MM.1S (cell line): ENCODE measurements around the gene NUP188.
"Not testable (repeated sequence)": the region's sequence is repeated elsewhere in the genome, so short reads cannot be mapped to it uniquely, and the experiment has no call there.

ENCODE experiments used
- DNase-seq: peaks from one replicate; pipeline ENCODE4 v3.0.0-alpha.2; 2015
- H2AFZ ChIP-seq: fragments of 300-600 bp; sonication (generic); 2 replicates; pipeline ENCODE4 v1.6.0; 2016; ENCODE audit warnings: antibody characterized with exemption, low read length
- H3F3A ChIP-seq: fragments of 300-600 bp; sonication (generic); 2 replicates; pipeline ENCODE4 v1.6.1; 2016; ENCODE audit warnings: mild to moderate bottlenecking, antibody characterized with exemption, low read length, moderate library complexity, mixed read lengths; ENCODE audit not compliant: insufficient read depth
- H3K27ac ChIP-seq: fragments of 300-600 bp; sonication (generic); 2 replicates; pipeline ENCODE4 v1.5.1; 2016; ENCODE audit warnings: mild to moderate bottlenecking, low read length
- H3K27me3 ChIP-seq: fragments of 300-600 bp; sonication (generic); replicated peaks from 2 replicates; pipeline ENCODE4 v1.6.0; 2016; ENCODE audit warnings: low read length; ENCODE audit not compliant: insufficient read depth
- H3K36me3 ChIP-seq: fragments of 300-600 bp; sonication (generic); replicated peaks from 2 replicates; pipeline ENCODE4 v1.6.1; 2016; ENCODE audit warnings: mild to moderate bottlenecking, low read length, mixed read lengths; ENCODE audit not compliant: insufficient read depth
- H3K4me1 ChIP-seq: fragments of 300-600 bp; sonication (generic); 2 replicates; pipeline ENCODE4 v1.6.1; 2016; ENCODE audit warnings: low read length, mixed read lengths
- H3K4me2 ChIP-seq: fragments of 300-600 bp; sonication (generic); 2 replicates; pipeline ENCODE4 v1.6.0; 2016; ENCODE audit warnings: low read depth, low read length
- H3K4me3 ChIP-seq: fragments of 300-600 bp; sonication (generic); 2 replicates; pipeline ENCODE4 v1.5.1; 2016; ENCODE audit warnings: low read length, mixed read lengths
- H3K79me2 ChIP-seq: fragments of 300-600 bp; sonication (generic); 2 replicates; pipeline ENCODE4 v1.6.1; 2016; ENCODE audit warnings: mixed run types, low read length, mixed read lengths
- H3K9ac ChIP-seq: fragments of 300-600 bp; sonication (generic); 2 replicates; pipeline ENCODE4 v1.6.1; 2016; ENCODE audit warnings: low read length, mixed read lengths
- H3K9me2 ChIP-seq: fragments of 300-600 bp; sonication (generic); replicated peaks from 2 replicates; pipeline ENCODE4 v1.6.1; 2016; ENCODE audit warnings: mild to moderate bottlenecking, low read length, mixed read lengths; ENCODE audit not compliant: insufficient read depth
- H3K9me3 ChIP-seq: fragments of 300-600 bp; sonication (generic); replicated peaks from 2 replicates; pipeline ENCODE4 v1.6.1; 2016; ENCODE audit warnings: mild to moderate bottlenecking, low read length, mixed read lengths; ENCODE audit not compliant: insufficient read depth
- H4K20me1 ChIP-seq: fragments of 300-600 bp; sonication (generic); 2 replicates; pipeline ENCODE4 v1.6.1; 2016; ENCODE audit warnings: mild to moderate bottlenecking, low read length, moderate library complexity, mixed read lengths; ENCODE audit not compliant: insufficient read depth
- EZH2 ChIP-seq: fragments of 300-600 bp; sonication (generic); optimal IDR thresholded peaks from 2 replicates; pipeline ENCODE3; 2017; ENCODE audit warnings: low read depth, mild to moderate bottlenecking, antibody characterized with exemption, low read length, mixed read lengths
- EZH2phosphoT487 ChIP-seq: fragments of 300-600 bp; sonication (generic); IDR thresholded peaks from 2 replicates; pipeline ENCODE4 v1.6.1; 2018; ENCODE audit warnings: antibody characterized with exemption, low read length
- TF ChIP-seq, protein P1 (sequence below): fragments of 300-600 bp; sonication (generic); IDR thresholded peaks from 2 replicates; pipeline ENCODE4 v1.5.1; 2016; ENCODE audit warnings: antibody characterized with exemption, low read length, mixed read lengths

The NUP188 gene

DNA sequence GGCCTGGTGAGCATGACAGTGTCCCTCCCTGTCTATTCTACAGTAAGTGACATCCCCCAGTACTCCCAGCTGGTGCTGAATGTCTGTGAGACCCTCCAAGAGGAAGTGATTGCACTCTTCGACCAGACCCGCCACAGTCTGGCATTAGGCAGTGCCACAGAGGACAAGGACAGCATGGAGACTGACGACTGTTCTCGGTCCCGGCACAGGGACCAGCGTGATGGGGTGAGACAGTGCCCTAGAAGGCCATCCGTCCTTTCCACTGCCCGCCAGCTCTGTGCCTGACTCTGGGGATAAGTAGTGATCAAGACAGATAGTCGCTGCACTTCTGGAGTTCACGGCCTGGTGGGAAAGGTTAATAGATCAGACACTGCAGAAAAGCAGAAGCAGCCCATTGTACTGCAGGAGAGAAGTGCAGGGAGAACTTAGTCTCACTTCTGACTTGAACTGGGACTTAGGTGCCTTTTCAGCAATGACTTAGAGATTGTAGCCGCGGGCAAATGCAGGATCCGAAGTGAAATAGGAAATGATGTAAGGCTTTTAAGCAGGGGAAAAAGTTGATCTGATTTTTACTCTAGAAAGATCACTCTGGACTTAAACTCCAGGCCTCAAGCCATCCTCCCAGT is 52.2 kb downstream of the NUP188 start:
- Histone ChIP-seq H3K4me1 (no peaks in the 10 kb centered on the region), H3F3A (0 out of 2 replicates have a peak, but pooled peaks cover 4% of the 10 kb centered on the region), H3K9me2 (no peaks in the 10 kb centered on the region), H3K4me2 (no peak overlapping the region), H3K27ac (no peak overlapping the region), H3K27me3 (no peaks in the 10 kb centered on the region), H3K4me3 (no peak overlapping the region), H4K20me1 (no peaks in the 10 kb centered on the region), H2AFZ (no peak overlapping the region), H3K36me3 (peaks cover 17% of the 10 kb centered on the region), H3K79me2 (no peaks in the 10 kb centered on the region), H3K9ac (no peak overlapping the region), H3K9me3 (no peaks in the 10 kb centered on the region)
- TF ChIP-seq EZH2phosphoT487: no peak
- TF ChIP-seq EZH2: no peak
- TF ChIP-seq, protein P1, sequence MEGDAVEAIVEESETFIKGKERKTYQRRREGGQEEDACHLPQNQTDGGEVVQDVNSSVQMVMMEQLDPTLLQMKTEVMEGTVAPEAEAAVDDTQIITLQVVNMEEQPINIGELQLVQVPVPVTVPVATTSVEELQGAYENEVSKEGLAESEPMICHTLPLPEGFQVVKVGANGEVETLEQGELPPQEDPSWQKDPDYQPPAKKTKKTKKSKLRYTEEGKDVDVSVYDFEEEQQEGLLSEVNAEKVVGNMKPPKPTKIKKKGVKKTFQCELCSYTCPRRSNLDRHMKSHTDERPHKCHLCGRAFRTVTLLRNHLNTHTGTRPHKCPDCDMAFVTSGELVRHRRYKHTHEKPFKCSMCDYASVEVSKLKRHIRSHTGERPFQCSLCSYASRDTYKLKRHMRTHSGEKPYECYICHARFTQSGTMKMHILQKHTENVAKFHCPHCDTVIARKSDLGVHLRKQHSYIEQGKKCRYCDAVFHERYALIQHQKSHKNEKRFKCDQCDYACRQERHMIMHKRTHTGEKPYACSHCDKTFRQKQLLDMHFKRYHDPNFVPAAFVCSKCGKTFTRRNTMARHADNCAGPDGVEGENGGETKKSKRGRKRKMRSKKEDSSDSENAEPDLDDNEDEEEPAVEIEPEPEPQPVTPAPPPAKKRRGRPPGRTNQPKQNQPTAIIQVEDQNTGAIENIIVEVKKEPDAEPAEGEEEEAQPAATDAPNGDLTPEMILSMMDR: no peak
- DNase-seq: no peak

DNA sequence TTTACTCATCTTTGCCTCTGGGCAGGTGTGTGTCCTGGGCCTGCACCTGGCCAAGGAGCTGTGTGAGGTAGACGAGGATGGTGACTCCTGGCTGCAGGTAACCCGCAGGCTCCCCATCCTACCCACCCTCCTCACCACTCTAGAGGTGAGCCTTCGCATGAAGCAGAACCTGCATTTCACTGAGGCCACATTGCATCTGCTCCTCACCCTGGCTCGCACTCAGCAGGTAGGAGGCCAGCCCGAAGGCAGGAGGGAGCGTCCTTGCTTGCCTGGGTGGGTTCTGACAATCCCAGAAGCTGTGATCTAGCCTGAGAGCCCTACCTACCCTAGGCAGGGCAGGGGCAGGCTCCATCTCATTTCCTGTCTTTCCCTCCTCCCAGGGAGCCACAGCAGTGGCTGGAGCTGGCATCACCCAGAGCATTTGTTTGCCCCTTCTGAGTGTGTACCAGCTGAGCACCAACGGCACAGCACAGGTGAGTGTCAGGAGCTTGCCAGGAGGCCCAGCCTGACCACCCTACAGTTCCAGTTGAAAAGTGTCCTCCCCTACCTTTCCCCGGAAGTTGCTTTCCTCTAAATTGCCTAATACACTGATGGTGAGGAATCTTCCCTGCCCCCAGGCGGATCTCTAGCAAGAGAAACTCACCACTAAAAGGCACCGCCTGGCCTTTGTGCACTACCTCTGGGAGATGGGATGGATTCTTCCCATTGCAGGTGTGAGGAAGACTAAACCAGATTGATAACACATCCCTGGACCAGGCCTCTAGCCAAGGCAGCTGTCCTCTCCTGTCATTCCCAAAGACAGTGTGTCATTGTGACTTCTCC is 54.2 kb downstream of the NUP188 start:
- H3K9me3 ChIP-seq: no peaks in the 10 kb centered on the region
- no peaks in the 10 kb centered on the region for H3K9me2 ChIP-seq
- TF ChIP-seq, protein P1: no peak
- no peak for TF ChIP-seq EZH2phosphoT487
- TF ChIP-seq EZH2: no peak
- H3K4me2 ChIP-seq: no peak overlapping the region
- H3K27me3 ChIP-seq: no peaks in the 10 kb centered on the region
- H3K79me2 ChIP-seq: no peaks in the 10 kb centered on the region
- no peak overlapping the region for H3K4me3 ChIP-seq
- no peak overlapping the region for H3K9ac ChIP-seq
- no peak overlapping the region for H3K27ac ChIP-seq
- no peaks in the 10 kb centered on the region for H3K4me1 ChIP-seq
- H3K36me3 ChIP-seq: peaks cover 20% of the 10 kb centered on the region
- no peak for DNase-seq
- H4K20me1 ChIP-seq: no peaks in the 10 kb centered on the region
- H2AFZ ChIP-seq: no peak overlapping the region
- 0 out of 2 replicates have a peak, but pooled peaks cover 17% of the 10 kb centered on the region for H3F3A ChIP-seq

DNA sequence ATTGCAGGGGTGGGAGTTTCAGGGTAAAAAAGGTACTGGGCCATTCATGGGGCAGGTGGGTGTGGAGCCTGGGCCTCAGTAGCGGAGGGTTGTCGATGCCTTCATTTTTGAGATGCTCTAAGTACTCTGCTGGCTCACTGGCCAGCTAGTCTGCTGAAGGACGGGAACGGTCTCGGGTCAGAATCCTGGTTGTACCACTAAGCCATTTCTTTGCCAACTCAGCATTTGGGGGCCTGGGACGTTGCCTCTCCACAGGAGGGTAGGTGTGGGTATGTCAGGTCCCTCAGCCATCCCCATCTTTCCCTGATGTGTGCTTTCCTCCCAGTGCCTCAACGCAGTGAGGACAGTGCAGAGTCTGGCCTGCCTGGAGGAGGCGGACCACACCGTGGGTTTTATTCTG is 55.5 kb downstream of the NUP188 start:
- Histone ChIP-seq H3K36me3 (peaks cover 20% of the 10 kb centered on the region), H4K20me1 (no peaks in the 10 kb centered on the region)
- DNase-seq: no peak

DNA sequence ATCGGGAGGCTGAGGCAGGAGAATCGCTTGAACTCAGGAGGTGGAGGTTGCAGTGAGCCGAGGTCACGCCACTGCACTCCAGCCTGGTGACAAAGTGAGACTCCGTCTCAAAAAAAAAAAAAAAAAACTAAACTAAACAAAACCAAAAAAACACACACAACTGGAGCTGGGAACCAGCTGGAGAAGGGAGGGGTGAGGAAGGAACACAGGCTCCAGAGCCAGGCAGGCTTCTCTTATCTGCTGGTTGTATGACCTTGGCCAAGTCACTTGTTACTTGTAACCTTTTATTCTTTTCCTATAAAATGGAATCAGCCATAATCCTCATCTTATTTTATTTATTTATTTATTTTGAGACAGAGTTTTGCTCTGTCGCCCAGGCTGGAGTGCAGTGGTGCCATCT is 56.7 kb downstream of the NUP188 start:
- DNase-seq, H2AFZ ChIP-seq, H3K27ac ChIP-seq, H3K4me2 ChIP-seq, H3K27me3 ChIP-seq, H3K9me2 ChIP-seq, H3K79me2 ChIP-seq, H3K9me3 ChIP-seq, H4K20me1 ChIP-seq, H3K9ac ChIP-seq, H3K4me3 ChIP-seq: not testable (repeated sequence)
- Histone ChIP-seq H3K4me1 (peaks cover 19% of the 10 kb centered on the region), H3K36me3 (peaks cover 18% of the 10 kb centered on the region), H3F3A (peaks cover 40% of the 10 kb centered on the region)

More for the DNA sequence above, 55.5 kb downstream of the NUP188 start:
- no peak overlapping the region for H3K27ac ChIP-seq
- no peaks in the 10 kb centered on the region for H3K9me3 ChIP-seq
- H3K4me2 ChIP-seq: no peak overlapping the region
- H3K27me3 ChIP-seq: no peaks in the 10 kb centered on the region
- TF ChIP-seq EZH2phosphoT487: no peak
- TF ChIP-seq, protein P1: no peak
- no peak for TF ChIP-seq EZH2
- peaks cover 10% of the 10 kb centered on the region for H3K4me1 ChIP-seq
- H3K4me3 ChIP-seq: no peak overlapping the region
- no peaks in the 10 kb centered on the region for H3K79me2 ChIP-seq
- no peak overlapping the region for H2AFZ ChIP-seq
- no peak overlapping the region for H3K9ac ChIP-seq
- peaks cover 29% of the 10 kb centered on the region; the same call in 1 of the 2 replicates for H3F3A ChIP-seq
- no peaks in the 10 kb centered on the region for H3K9me2 ChIP-seq
